NCI-H69 (cell line): ENCODE measurements around the gene ANKRD13B.
"Not testable (repeated sequence)": the region's sequence is repeated elsewhere in the genome, so short reads cannot be mapped to it uniquely, and the experiment has no call there.

Experiments used
- DNase-seq: peaks from one replicate; lab custom pipeline; 2025; lab: John Stamatoyannopoulos, UW

The ANKRD13B gene

GRCh38 chr17:29642171-29642611 is 49.3 kb downstream of the ANKRD13B start:
- DNase-seq, result peak; percentile 90

- peak; percentile 24 for DNase-seq
Measured at GRCh38 chr17:29643817-29644160, 50.9 kb downstream of the ANKRD13B start.

GRCh38 chr17:29645515-29646051 is 52.7 kb downstream of the ANKRD13B start:
- peak; percentile 63 for DNase-seq

GRCh38 chr17:29648005-29648404 is 55.1 kb downstream of the ANKRD13B start:
- DNase-seq, result no peak

- no peak for DNase-seq
Measured at GRCh38 chr17:29649359-29649758, 56.4 kb downstream of the ANKRD13B start.

- no peak for DNase-seq
Measured at GRCh38 chr17:29650396-29650795, 57.5 kb downstream of the ANKRD13B start.

- not testable (repeated sequence) for DNase-seq
Measured at GRCh38 chr17:29651913-29652312, 59.0 kb downstream of the ANKRD13B start.

DNA sequence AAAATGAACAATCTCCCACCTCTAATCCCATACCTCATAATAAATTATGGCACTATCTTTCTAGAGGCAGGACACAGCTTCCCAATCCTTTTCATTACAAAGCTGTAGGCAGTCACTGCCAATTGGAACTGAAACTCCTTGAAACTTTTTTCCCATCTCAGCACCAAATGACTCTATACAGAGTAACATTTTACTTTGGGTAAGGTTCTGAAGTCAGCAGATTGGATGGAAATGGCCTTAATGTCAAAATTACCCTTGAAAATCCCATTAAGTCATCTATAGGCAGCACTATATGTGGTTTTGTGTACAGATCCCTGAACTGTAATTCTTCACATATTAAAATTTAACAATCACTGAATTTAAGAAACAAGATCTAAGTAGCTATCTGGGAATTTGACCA is 60.0 kb downstream of the ANKRD13B start:
- DNase-seq, result no peak

GRCh38 chr17:29653995-29654714 is 61.2 kb downstream of the ANKRD13B start:
- no peak for DNase-seq

DNA sequence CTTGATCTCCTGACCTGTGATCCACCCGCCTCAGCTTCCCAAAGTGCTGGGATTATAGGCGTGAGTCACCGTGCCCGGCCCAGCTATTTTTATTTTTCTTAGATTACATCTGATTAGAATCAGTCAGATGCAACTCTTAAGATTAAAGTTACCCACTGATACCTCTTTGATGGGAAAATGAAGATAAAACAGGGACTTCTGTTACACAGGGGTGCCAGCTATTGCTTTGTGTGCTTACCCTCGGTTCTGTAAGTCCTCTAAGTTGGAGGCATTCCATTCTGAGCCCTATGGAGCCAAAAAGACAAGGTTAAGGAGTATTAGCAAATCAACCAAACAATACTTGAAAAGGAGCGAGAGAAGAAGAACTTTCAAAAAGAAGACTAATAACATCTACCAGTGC is 62.4 kb downstream of the ANKRD13B start:
- no peak for DNase-seq

DNA sequence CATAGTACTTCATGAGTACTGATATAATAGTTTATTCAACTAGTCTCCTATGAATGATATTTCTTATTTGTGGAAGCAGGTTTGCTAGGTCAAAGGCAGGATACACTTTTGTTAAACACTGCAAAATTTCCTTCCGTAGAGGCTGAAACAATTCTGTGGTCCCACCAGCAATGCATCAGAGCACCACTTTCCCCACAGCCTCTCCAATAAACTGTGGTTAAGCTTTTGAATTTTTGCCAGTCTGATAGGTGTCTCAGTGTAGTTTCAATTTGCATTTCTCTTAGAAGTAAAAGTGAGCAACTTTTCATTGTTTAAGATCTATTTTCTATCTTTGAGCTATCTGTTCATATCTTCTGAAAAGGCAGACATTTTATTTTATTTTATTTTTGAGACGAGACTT is 66.2 kb downstream of the ANKRD13B start:
- no peak for DNase-seq

DNA sequence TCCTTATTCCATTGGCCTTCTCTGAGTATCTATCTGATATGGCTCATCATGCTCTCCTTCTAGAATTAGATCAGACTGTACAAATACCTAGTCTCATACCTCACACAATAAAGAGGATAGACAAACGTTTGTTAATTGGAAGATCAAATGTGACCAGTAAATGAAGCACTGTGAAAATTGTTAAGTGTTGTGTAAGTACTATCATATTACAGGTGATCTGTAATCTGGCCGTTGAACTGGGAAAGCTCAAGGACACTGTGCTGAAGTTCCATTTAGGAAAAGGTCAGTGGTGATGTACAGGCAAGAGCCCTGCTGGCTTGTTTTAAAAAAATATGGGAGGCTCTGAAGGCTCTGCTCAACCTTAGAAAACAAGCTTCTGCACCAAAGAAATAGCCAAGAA is 68.3 kb downstream of the ANKRD13B start:
- peak; percentile 63 for DNase-seq

DNA sequence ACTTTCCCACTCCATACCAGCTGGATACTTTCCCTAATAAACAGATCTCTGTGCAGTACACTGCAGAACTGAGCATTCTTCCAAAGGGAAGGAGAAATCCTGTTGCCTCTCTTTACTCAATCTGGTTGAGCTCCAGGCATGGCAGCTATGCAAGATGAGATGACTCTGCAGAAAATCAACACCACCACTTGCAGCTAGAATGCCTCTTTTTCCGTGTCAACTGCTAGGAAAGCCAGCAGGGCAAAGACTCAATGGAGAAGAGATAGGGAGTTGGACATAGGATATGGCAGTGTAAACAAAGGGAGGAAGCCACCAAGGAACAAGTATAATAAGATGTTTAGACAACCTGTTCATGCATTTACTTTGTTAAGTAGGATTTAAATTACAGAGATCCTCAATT is 70.2 kb downstream of the ANKRD13B start:
- DNase-seq, result peak; percentile 89
